BJ (cell line): ENCODE results near the gene APEH. TPM values are rescaled to one million over a fixed set of nuclear protein-coding genes. Genes with fewer than 3 reads are reported as not detected.

Experiments
- CTCF ChIA-PET: fragments of 350-600 bp; formaldehyde crosslinking; extraction: SDS; loops from one replicate; lab custom pipeline; 2021; ENCODE audit warnings: antibody characterized with exemption, inconsistent platforms; lab: Yijun Ruan, JAX
- POLR2A ChIA-PET: fragments of 300-600 bp; sonication (Branson Sonifier 250); formaldehyde crosslinking; extraction: SDS; loops from one replicate; lab custom pipeline; 2021; ENCODE audit warnings: antibody characterized with exemption; lab: Charles Lee
- DNase-seq: peaks from one replicate; pipeline ENCODE4 v3.0.0-alpha.2; 2011; ENCODE audit warnings: low read depth
- H3K27me3 ChIP-seq: 2 replicates; pipeline ENCODE4 v1.6.0; 2011; ENCODE audit warnings: low read length; ENCODE audit not compliant: control insufficient read depth, insufficient read depth
- H3K36me3 ChIP-seq: 2 replicates; pipeline ENCODE4 v1.5.1; 2011; ENCODE audit warnings: low read length; ENCODE audit not compliant: control insufficient read depth, insufficient read depth
- H3K4me3 ChIP-seq: 2 replicates; pipeline ENCODE4 v1.5.1; 2011; ENCODE audit warnings: low read depth, mild to moderate bottlenecking, control low read depth, low read length
- CTCF ChIP-seq: IDR thresholded peaks from 2 replicates; pipeline ENCODE4 v1.5.1; 2011; ENCODE audit warnings: low read depth, mild to moderate bottlenecking, control low read depth, inconsistent platforms, low read length, moderate library complexity; ENCODE audit not compliant: insufficient read depth
- polyA plus RNA-seq: library from polyadenylated mRNA; depleted of rRNA; stranded (reverse); fragments of >200 nt; gene quantifications from 2 replicates; pipeline ENCODE4 v1.2.3, GENCODE V29; 2011

Gene APEH
- polyA plus RNA-seq, 1 experiment, result 165 TPM

- Histone ChIP-seq H3K36me3 (peaks cover 5% of the 10 kb centered on the region), H3K27me3 (0 out of 2 replicates have a peak, but pooled peaks cover 1% of the 10 kb centered on the region), H3K4me3 (no peak overlapping the region)
- ChIA-PET CTCF (interaction anchor here (0.7 to 5.4 kb wide), 16 partner anchors 8 to 212 kb away, joined by 3 to 152 read pairs (median 5); partner anchors contain the start of genes BSN, INKA1 and UBA7), POLR2A (interaction anchor here (0.5 kb wide), 1 partner anchor 664 kb away, joined by 7 read pairs; no protein-coding TSS in a partner anchor)
- DNase-seq, result no peak
- TF ChIP-seq CTCF, result peak; percentile 89
Observed at GRCh38 chr3:49671291-49672288, 2.6 kb upstream of the APEH start.

GRCh38 chr3:49673121-49673714, 933 bp upstream of the APEH start:
- Histone ChIP-seq H3K27me3 (no peaks in the 10 kb centered on the region), H3K4me3 (peak overlapping the region; percentile 79), H3K36me3 (peaks cover 15% of the 10 kb centered on the region)
- no peak for DNase-seq
- ChIA-PET CTCF (interaction anchor here (1.4 to 5.4 kb wide), 3 partner anchors 106 to 173 kb away, joined by 3 to 152 read pairs (median 15); no protein-coding TSS in a partner anchor), POLR2A (interaction anchor here (0.6 kb wide), 2 partner anchors 134 to 501 kb away, joined by 3 read pairs; no protein-coding TSS in a partner anchor)
- no peak for TF ChIP-seq CTCF

- H3K27me3 ChIP-seq, result no peaks in the 10 kb centered on the region
- H3K4me3 ChIP-seq, result peak overlapping the region; percentile 79
- ChIA-PET CTCF (no interaction called here), POLR2A (no interaction called here)
- H3K36me3 ChIP-seq, result peaks cover 26% of the 10 kb centered on the region
- TF ChIP-seq CTCF, result 0 out of 2 replicates have a peak, but pooled peaks have one; percentile 6
- DNase-seq, result no peak
Observed at GRCh38 chr3:49674497-49674983, 389 bp downstream of the APEH start.

- ChIA-PET CTCF (interaction anchor here (3.9 kb wide), 1 partner anchor 137 kb away, joined by 25 read pairs; no protein-coding TSS in a partner anchor), POLR2A (no interaction called here)
- H3K36me3 ChIP-seq, result peaks cover 35% of the 10 kb centered on the region
- no peak for DNase-seq
- no peak for TF ChIP-seq CTCF
- H3K4me3 ChIP-seq, result no peak overlapping the region
- no peaks in the 10 kb centered on the region for H3K27me3 ChIP-seq
Observed at GRCh38 chr3:49675912-49676311, 1.8 kb downstream of the APEH start.
